ENCODE data around the gene ECI1.

ECI1 gene

GRCh38 chr16:2229632-2230250 is 21.6 kb downstream of the ECI1 start:
- Histone ChIP-seq H3K4me1 (ENCODE audit: insufficient read depth, low read length) (peaks cover 14% of the 10 kb centered on the region), H3K4me3 (ENCODE audit: low read depth in 1 of 2, low read length in 2 of 2) (no peak overlapping the region), H3K27me3 (ENCODE audit: control insufficient read depth in 1 of 2, insufficient read depth in 2 of 2, low read length in 2 of 2) (peaks cover 0 to 15% of the 10 kb centered on the region in 2 donors), H3K9ac (ENCODE audit: low read length) (no peak overlapping the region), H3K36me3 (ENCODE audit: insufficient read depth, low read length) (peaks cover 49% of the 10 kb centered on the region), H3K27ac (ENCODE audit: low read depth, low read length) (no peak overlapping the region), H3K9me3 (ENCODE audit: low read length) (no peaks in the 10 kb centered on the region)

- Histone ChIP-seq H3K27me3 (ENCODE audit: control insufficient read depth in 1 of 2, insufficient read depth in 2 of 2, low read length in 2 of 2) (peaks cover 0 to 15% of the 10 kb centered on the region in 2 donors), H3K27ac (ENCODE audit: low read depth, low read length) (no peak overlapping the region), H3K36me3 (ENCODE audit: insufficient read depth, low read length) (peaks cover 46% of the 10 kb centered on the region), H3K9ac (ENCODE audit: low read length) (no peak overlapping the region), H3K9me3 (ENCODE audit: low read length) (no peaks in the 10 kb centered on the region), H3K4me3 (ENCODE audit: low read depth in 1 of 2, low read length in 2 of 2) (no peak overlapping the region), H3K4me1 (ENCODE audit: insufficient read depth, low read length) (peaks cover 20% of the 10 kb centered on the region)
These were observed 22.3 kb downstream of the ECI1 start for GRCh38 chr16:2229091-2229490.

DNA sequence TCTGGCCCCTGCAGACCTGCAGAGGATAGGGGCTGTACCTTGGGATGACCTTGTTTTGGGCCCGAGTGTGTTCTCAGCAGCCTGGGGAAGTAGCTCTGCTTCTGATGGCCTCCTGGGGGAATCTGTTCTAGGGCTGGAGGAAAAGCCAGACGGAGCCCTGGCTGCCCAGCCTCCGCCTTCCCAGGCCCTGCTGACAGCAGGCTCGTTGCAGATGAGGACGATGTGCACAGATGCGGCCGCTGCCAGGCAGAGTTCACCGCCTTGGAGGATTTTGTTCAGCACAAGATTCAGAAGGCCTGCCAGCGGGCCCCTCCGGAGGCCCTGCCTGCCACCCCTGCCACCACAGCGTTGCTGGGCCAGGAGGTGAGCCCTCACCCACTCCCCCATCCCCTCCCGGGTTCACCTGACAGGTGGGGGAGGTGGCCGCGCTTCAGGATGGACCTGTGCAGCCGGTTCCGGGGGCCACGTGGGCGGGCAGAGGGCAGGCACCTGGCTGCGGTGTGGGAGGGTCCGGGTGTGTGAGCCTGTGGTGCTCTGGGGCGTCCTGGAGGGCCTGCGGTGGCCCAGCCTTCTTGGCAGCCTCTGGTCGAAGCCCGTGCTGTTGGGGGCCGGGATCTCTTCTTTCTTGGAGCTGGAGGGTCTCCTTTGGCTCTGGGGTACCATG is 23.1 kb downstream of the ECI1 start:
- no peak overlapping the region for H3K9ac ChIP-seq (ENCODE audit: low read length)
- no peak overlapping the region for H3K4me3 ChIP-seq (ENCODE audit: low read depth in 1 of 2, low read length in 2 of 2)
- no peaks in the 10 kb centered on the region for H3K9me3 ChIP-seq (ENCODE audit: low read length)
- H3K27me3 ChIP-seq (ENCODE audit: control insufficient read depth in 1 of 2, insufficient read depth in 2 of 2, low read length in 2 of 2) = peaks cover 0 to 8% of the 10 kb centered on the region in 2 donors
- no peak overlapping the region for H3K27ac ChIP-seq (ENCODE audit: low read depth, low read length)
- H3K36me3 ChIP-seq (ENCODE audit: insufficient read depth, low read length) = peaks cover 38% of the 10 kb centered on the region
- H3K4me1 ChIP-seq (ENCODE audit: insufficient read depth, low read length) = peaks cover 21% of the 10 kb centered on the region

- Histone ChIP-seq H3K9ac (ENCODE audit: low read length) (no peak overlapping the region), H3K4me1 (ENCODE audit: insufficient read depth, low read length) (peaks cover 21% of the 10 kb centered on the region), H3K27me3 (ENCODE audit: control insufficient read depth in 1 of 2, insufficient read depth in 2 of 2, low read length in 2 of 2) (no peaks in the 10 kb centered on the region), H3K27ac (ENCODE audit: low read depth, low read length) (no peak overlapping the region), H3K9me3 (ENCODE audit: low read length) (no peaks in the 10 kb centered on the region), H3K4me3 (ENCODE audit: low read depth in 1 of 2, low read length in 2 of 2) (no peak overlapping the region), H3K36me3 (ENCODE audit: insufficient read depth, low read length) (peaks cover 25% of the 10 kb centered on the region)
These were observed 24.5 kb downstream of the ECI1 start for GRCh38 chr16:2226918-2227317.

- Histone ChIP-seq H3K27me3 (ENCODE audit: control insufficient read depth in 1 of 2, insufficient read depth in 2 of 2, low read length in 2 of 2) (no peaks in the 10 kb centered on the region), H3K27ac (ENCODE audit: low read depth, low read length) (no peak overlapping the region), H3K36me3 (ENCODE audit: insufficient read depth, low read length) (peaks cover 19% of the 10 kb centered on the region), H3K4me1 (ENCODE audit: insufficient read depth, low read length) (peaks cover 21% of the 10 kb centered on the region), H3K9ac (ENCODE audit: low read length) (no peak overlapping the region), H3K9me3 (ENCODE audit: low read length) (no peaks in the 10 kb centered on the region), H3K4me3 (ENCODE audit: low read depth in 1 of 2, low read length in 2 of 2) (no peak overlapping the region)
These were observed 25.1 kb downstream of the ECI1 start for GRCh38 chr16:2226245-2226793.

- Histone ChIP-seq H3K4me3 (ENCODE audit: low read depth in 1 of 2, low read length in 2 of 2) (peak overlapping the region; percentile 85 to 99), H3K4me1 (ENCODE audit: insufficient read depth, low read length) (peaks cover 21% of the 10 kb centered on the region), H3K27me3 (ENCODE audit: control insufficient read depth in 1 of 2, insufficient read depth in 2 of 2, low read length in 2 of 2) (no peaks in the 10 kb centered on the region), H3K9ac (ENCODE audit: low read length) (peak overlapping the region; percentile 78), H3K9me3 (ENCODE audit: low read length) (no peaks in the 10 kb centered on the region), H3K36me3 (ENCODE audit: insufficient read depth, low read length) (peaks cover 4% of the 10 kb centered on the region), H3K27ac (ENCODE audit: low read depth, low read length) (peak overlapping the region; percentile 94)
These were observed 27.4 kb downstream of the ECI1 start for GRCh38 chr16:2223942-2224486.

DNA sequence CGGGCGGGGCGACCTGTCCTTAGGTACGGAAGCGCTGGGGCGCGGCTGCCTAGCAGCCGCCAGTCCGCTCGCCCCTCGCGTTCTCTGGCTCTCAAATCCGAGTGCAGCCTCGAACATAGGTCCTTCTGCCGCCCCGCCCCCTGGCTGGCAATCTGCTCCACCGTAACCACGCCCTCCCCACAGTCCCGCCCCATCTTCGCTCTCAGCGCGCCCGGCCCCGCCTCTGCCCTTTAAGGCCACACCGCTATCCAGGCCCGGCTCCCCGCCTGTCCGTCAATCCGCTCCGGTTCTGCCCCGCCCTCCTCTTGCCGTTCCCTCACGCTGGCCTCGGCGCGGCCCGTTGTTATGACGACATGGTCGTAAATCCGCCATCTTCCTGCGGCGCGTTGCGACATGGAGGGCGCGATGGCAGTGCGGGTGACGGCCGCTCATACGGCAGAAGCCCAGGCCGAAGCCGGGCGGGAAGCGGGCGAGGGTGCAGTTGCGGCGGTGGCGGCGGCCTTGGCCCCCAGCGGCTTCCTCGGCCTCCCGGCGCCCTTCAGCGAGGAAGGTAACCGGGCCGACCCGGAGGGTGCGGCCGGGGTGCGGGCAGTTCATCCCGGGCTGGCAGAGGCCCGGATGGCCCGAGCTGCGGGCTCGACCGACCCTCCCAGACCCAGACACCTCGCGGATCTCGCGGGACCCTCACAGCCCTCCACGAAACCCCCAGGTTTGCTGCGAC is 28.0 kb downstream of the ECI1 start, which contains the start of gene E4F1:
TSS of gene E4F1 (plus strand) at position 371 of the 721 bp plus-strand sequence. CDS start at position 394, 23 bp downstream.
- H3K9ac ChIP-seq (ENCODE audit: low read length) = peak within 1 kb of the TSS; percentile 78
- peak within 1 kb of the TSS; percentile 85 to 99 for H3K4me3 ChIP-seq (ENCODE audit: low read depth in 1 of 2, low read length in 2 of 2)
- peaks cover 21% of the 10 kb centered on the region for H3K4me1 ChIP-seq (ENCODE audit: insufficient read depth, low read length)
- no peaks in the 10 kb centered on the region for H3K9me3 ChIP-seq (ENCODE audit: low read length)
- H3K27me3 ChIP-seq (ENCODE audit: control insufficient read depth in 1 of 2, insufficient read depth in 2 of 2, low read length in 2 of 2) = no peaks in the 10 kb centered on the region
- H3K36me3 ChIP-seq (ENCODE audit: insufficient read depth, low read length) = no peaks in the 10 kb centered on the region
- peak within 1 kb of the TSS; percentile 94 for H3K27ac ChIP-seq (ENCODE audit: low read depth, low read length)

DNA sequence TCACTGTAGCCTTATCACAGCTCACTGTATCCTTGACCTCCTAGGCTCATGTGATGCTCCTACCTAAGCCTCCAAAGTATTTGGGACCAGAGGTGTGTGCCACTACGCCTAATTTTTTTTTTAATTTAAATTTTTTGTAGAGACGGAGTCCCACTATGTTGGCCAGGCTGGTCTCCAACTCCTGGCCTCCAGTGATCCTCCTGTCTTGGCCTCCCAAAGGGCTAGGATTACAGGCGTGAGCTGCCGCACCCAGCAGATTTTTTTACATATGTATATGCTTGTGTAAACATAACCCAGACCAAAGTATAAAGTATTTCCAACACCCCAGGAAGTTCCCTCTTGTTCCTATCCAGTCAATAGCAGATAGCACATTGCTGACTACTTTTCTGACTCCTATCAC is 35.1 kb downstream of the ECI1 start:
- Histone ChIP-seq H3K27me3 (ENCODE audit: control insufficient read depth in 1 of 2, insufficient read depth in 2 of 2, low read length in 2 of 2) (no peaks in the 10 kb centered on the region), H3K9ac (ENCODE audit: low read length) (no peak overlapping the region), H3K9me3 (ENCODE audit: low read length) (no peaks in the 10 kb centered on the region), H3K36me3 (ENCODE audit: insufficient read depth, low read length) (no peaks in the 10 kb centered on the region), H3K4me3 (ENCODE audit: low read depth in 1 of 2, low read length in 2 of 2) (no peak overlapping the region), H3K27ac (ENCODE audit: low read depth, low read length) (no peak overlapping the region), H3K4me1 (ENCODE audit: insufficient read depth, low read length) (peaks cover 12% of the 10 kb centered on the region)

DNA sequence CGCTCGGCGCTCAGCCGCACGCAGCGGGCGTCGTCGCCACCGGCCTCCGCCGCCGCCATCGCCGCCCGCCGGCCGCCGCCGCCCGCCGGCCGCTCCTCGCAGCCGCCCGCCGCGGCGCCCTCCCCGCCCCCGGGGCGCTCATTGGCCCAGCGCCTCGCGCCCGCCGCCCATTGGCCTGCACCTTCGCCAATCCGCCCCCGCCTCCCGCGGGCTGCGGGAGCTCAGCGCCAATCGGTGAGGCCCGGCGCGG is 36.7 kb downstream of the ECI1 start, which contains the start of gene PGP:
TSS of gene PGP (minus strand) at position 122 of the 250 bp plus-strand sequence. CDS start at position 59, 63 bp downstream.
- Histone ChIP-seq H3K9ac (ENCODE audit: low read length) (peak within 1 kb of the TSS; percentile 21), H3K4me1 (ENCODE audit: insufficient read depth, low read length) (peaks cover 12% of the 10 kb centered on the region), H3K36me3 (ENCODE audit: insufficient read depth, low read length) (no peaks in the 10 kb centered on the region), H3K4me3 (ENCODE audit: low read depth in 1 of 2, low read length in 2 of 2) (peak within 1 kb of the TSS; percentile 63 to 80), H3K27ac (ENCODE audit: low read depth, low read length) (peak within 1 kb of the TSS; percentile 88), H3K9me3 (ENCODE audit: low read length) (no peaks in the 10 kb centered on the region), H3K27me3 (ENCODE audit: control insufficient read depth in 1 of 2, insufficient read depth in 2 of 2, low read length in 2 of 2) (no peaks in the 10 kb centered on the region)

DNA sequence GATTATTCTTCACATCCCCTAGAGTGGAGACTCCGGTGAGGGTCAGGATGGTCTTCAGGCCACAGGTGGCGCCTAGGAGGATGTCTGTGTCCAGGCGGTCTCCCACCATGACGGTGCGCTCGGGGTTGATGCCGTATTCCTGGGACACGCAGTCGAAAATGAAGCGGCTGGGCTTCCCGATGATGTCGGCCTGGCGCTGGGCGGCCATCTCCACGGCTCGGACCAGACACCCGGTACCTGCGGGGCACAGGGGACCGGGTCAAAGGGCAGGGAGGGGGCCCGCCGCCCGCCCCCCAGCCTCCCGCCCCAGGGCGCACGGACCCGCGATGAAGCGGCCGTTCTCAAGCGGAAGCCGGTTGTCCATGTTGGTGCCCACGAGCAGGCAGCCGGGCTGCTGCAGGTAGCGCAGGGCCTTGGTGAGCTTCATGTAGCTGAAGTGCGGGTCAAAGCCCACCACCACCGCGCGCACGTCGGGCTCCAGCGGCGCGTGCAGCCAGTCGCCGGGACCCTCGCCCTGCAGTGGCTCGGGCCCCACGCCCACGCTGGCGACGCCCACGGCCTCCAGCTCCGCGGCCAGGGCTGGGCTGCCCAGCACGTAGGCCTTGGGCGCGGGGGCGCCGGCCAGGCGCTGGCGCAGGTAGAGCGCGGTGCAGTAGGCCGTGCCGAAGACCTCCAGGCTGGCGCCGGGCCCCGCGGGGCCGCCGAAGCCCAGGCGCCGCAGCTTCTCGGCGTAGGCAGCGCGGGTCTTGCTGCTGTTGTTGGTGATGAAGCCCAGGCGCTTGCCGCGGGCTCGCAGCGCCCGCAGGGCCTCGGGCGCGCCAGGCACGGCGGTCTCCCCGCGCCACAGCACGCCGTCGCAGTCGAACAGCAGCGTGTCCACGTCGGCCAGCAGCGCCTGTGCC is 37.3 kb downstream of the ECI1 start:
- Histone ChIP-seq H3K27me3 (ENCODE audit: control insufficient read depth in 1 of 2, insufficient read depth in 2 of 2, low read length in 2 of 2) (no peaks in the 10 kb centered on the region), H3K9me3 (ENCODE audit: low read length) (no peaks in the 10 kb centered on the region), H3K36me3 (ENCODE audit: insufficient read depth, low read length) (peaks cover 2% of the 10 kb centered on the region), H3K9ac (ENCODE audit: low read length) (peak overlapping the region; percentile 21), H3K4me1 (ENCODE audit: insufficient read depth, low read length) (peaks cover 12% of the 10 kb centered on the region), H3K4me3 (ENCODE audit: low read depth in 1 of 2, low read length in 2 of 2) (peak overlapping the region; percentile 63 to 80), H3K27ac (ENCODE audit: low read depth, low read length) (peak overlapping the region; percentile 78)
